BLaER1 treated with 17β-estradiol and CSF1 and Interleukin-3, amounts not matched to agents 10 nM and 100 nM (cell line): ENCODE data around the gene CCDC85B.

ENCODE experiments used
- H3K27ac ChIP-seq, 11 experiments: shearing (Covaris generic); formaldehyde crosslinking; 2 replicates each; pipeline ENCODE4 v1.8.1; 2022
- H3K27me3 ChIP-seq, 11 experiments: shearing (Covaris generic); formaldehyde crosslinking; 2 replicates each; pipeline ENCODE4 v1.8.1; 2022
- H3K36me3 ChIP-seq, 11 experiments: shearing (Covaris generic); formaldehyde crosslinking; 2 replicates each; pipeline ENCODE4 v1.8.1; 2022
- H3K4me1 ChIP-seq, 10 experiments: shearing (Covaris generic); formaldehyde crosslinking; 2 replicates each; pipeline ENCODE4 v1.8.1; 2022
- H3K4me2 ChIP-seq, 11 experiments: shearing (Covaris generic); formaldehyde crosslinking; 2 replicates each; pipeline ENCODE4 v1.8.1; 2022
- H3K4me3 ChIP-seq, 10 experiments: shearing (Covaris generic); formaldehyde crosslinking; 2 replicates each; pipeline ENCODE4 v1.8.1; 2022
- H3K9ac ChIP-seq, 11 experiments: shearing (Covaris generic); formaldehyde crosslinking; 2 replicates each; pipeline ENCODE4 v1.8.1; 2022
- H3K9me3 ChIP-seq, 11 experiments: shearing (Covaris generic); formaldehyde crosslinking; replicated peaks in 1 of 11; 2 replicates each; pipeline ENCODE4 v1.8.1; 2022
- H4K20me1 ChIP-seq, 11 experiments: shearing (Covaris generic); formaldehyde crosslinking; 2 replicates each; pipeline ENCODE4 v1.8.1; 2022
- Cebpa-rat ChIP-seq, 11 experiments: shearing (Covaris generic); IDR thresholded peaks; 2 replicates each; pipeline ENCODE4 v1.8.1; 2022

The CCDC85B gene

GRCh38 chr11:65915101-65915820 lies 24.8 kb downstream of the CCDC85B start:
- Histone ChIP-seq H3K4me3 (peak overlapping the region in 4 of 10 experiments; percentile 5 to 46 (median 33); a peak in 5 of 20 replicates), H3K9ac (peak overlapping the region; percentile 26 to 99 (median 94); a peak in 16 of 22 replicates), H3K4me1 (peaks cover 54 to 77% (median 67%) of the 10 kb centered on the region in 10 experiments), H3K36me3 (peaks cover 0 to 10% (median 0%) of the 10 kb centered on the region in 11 experiments; a peak in 2 of 22 replicates), H3K4me2 (peak overlapping the region; percentile 84 to 100 (median 95)), H3K27ac (peak overlapping the region; percentile 10 to 78 (median 67); a peak in 19 of 22 replicates), H3K27me3 (no peaks in the 10 kb centered on the region), H4K20me1 (peaks cover 2 to 29% (median 19%) of the 10 kb centered on the region in 11 experiments; a peak in 14 of 22 replicates), H3K9me3 (no peaks in the 10 kb centered on the region)
- TF ChIP-seq Cebpa-rat (IDR thresholded peaks at IDR 0.05) = no peak

- Histone ChIP-seq H3K27me3 (no peaks in the 10 kb centered on the region), H3K36me3 (peaks cover 0 to 10% (median 0%) of the 10 kb centered on the region in 11 experiments; a peak in 3 of 22 replicates), H4K20me1 (peaks cover 5 to 35% (median 23%) of the 10 kb centered on the region in 11 experiments; a peak in 14 of 22 replicates), H3K27ac (peak overlapping the region; percentile 10 to 78 (median 67); a peak in 19 of 22 replicates), H3K4me1 (peaks cover 60 to 77% (median 70%) of the 10 kb centered on the region in 10 experiments), H3K4me2 (peak overlapping the region; percentile 84 to 100 (median 95)), H3K4me3 (peak overlapping the region in 4 of 10 experiments; percentile 31 to 89 (median 40); a peak in 8 of 20 replicates), H3K9ac (peak overlapping the region; percentile 38 to 99 (median 94); a peak in 20 of 22 replicates), H3K9me3 (no peaks in the 10 kb centered on the region)
- no peak for TF ChIP-seq Cebpa-rat (IDR thresholded peaks at IDR 0.05)
Observed at GRCh38 chr11:65915821-65916251, 25.4 kb downstream of the CCDC85B start.

DNA sequence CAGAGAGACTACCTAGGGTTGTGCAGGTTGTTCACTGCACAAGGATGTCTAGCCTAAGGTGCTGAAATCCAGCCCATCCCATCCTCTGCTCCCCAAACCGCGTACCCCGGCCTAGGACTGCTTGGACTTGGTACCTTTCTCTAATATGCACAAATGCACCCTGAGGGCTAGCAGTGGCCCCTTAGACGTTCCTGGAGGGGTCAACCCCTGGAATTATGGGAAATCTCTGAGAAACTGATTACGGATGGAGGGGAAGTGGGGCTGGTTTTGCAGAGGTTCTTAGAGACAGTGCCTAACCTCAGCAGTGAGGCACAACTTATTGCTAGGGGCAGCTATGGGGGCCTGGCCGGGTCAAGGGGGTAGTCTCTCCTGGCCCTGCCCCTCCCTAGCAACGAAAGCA lies 25.9 kb downstream of the CCDC85B start:
- peak overlapping the region in 4 of 10 experiments; percentile 1 to 95 (median 68); a peak in 4 of 20 replicates for H3K4me3 ChIP-seq
- no peak for TF ChIP-seq Cebpa-rat (IDR thresholded peaks at IDR 0.05)
- H3K9me3 ChIP-seq = no peaks in the 10 kb centered on the region
- peak overlapping the region; percentile 38 to 99 (median 95); a peak in 19 of 22 replicates for H3K9ac ChIP-seq
- peak overlapping the region in 8 of 11 experiments; percentile 5 to 78 (median 61); a peak in 12 of 22 replicates for H3K27ac ChIP-seq
- peak overlapping the region; percentile 84 to 100 (median 95) for H3K4me2 ChIP-seq
- H4K20me1 ChIP-seq = peaks cover 5 to 36% (median 24%) of the 10 kb centered on the region in 11 experiments; a peak in 14 of 22 replicates
- peaks cover 62 to 76% (median 71%) of the 10 kb centered on the region in 10 experiments for H3K4me1 ChIP-seq
- H3K36me3 ChIP-seq = peaks cover 0 to 14% (median 3%) of the 10 kb centered on the region in 11 experiments; a peak in 5 of 22 replicates
- H3K27me3 ChIP-seq = no peaks in the 10 kb centered on the region

DNA sequence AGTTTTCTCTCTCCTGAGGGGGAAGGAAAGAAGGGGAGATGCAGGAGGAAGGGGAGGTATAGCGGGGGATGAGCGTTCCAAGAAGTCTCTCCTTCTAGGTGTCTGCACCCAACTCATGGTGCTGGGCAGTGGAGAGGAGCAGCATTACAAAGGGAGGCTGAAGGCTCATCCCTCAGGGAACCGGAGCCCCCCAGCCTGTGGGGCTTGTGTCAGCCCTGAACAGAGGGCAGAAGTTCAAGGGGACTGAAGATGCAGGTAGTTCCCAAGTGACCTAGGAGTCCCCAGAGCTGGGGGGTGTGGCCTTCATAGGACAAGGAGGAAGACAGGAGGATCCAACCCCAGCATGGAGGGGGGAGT lies 26.6 kb downstream of the CCDC85B start:
- Histone ChIP-seq H3K4me2 (peak overlapping the region; percentile 84 to 100 (median 95)), H3K27ac (peak overlapping the region in 4 of 11 experiments; percentile 5 to 78 (median 61); a peak in 5 of 22 replicates), H3K36me3 (peaks cover 3 to 20% (median 7%) of the 10 kb centered on the region in 11 experiments), H3K4me1 (peaks cover 59 to 70% (median 64%) of the 10 kb centered on the region in 10 experiments), H3K9ac (peak overlapping the region in 10 of 11 experiments; percentile 89 to 99 (median 96); a peak in 15 of 22 replicates), H3K9me3 (no peaks in the 10 kb centered on the region), H3K27me3 (no peaks in the 10 kb centered on the region), H4K20me1 (peaks cover 5 to 36% (median 24%) of the 10 kb centered on the region in 11 experiments; a peak in 14 of 22 replicates), H3K4me3 (peak overlapping the region in 9 of 10 experiments; percentile 78 to 99 (median 95); a peak in 10 of 20 replicates)
- TF ChIP-seq Cebpa-rat (IDR thresholded peaks at IDR 0.05) = no peak

- Histone ChIP-seq H3K4me1 (peaks cover 53 to 68% (median 59%) of the 10 kb centered on the region in 10 experiments), H3K36me3 (peaks cover 9 to 26% (median 13%) of the 10 kb centered on the region in 11 experiments), H3K27ac (peak overlapping the region; percentile 90 to 97 (median 93); a peak in 19 of 22 replicates), H4K20me1 (peaks cover 5 to 36% (median 24%) of the 10 kb centered on the region in 11 experiments; a peak in 14 of 22 replicates), H3K9ac (peak overlapping the region; percentile 89 to 99 (median 96); a peak in 21 of 22 replicates), H3K27me3 (no peaks in the 10 kb centered on the region), H3K4me2 (peak overlapping the region; percentile 84 to 100 (median 95)), H3K4me3 (peak overlapping the region; percentile 78 to 99 (median 92)), H3K9me3 (no peaks in the 10 kb centered on the region)
- TF ChIP-seq Cebpa-rat (IDR thresholded peaks at IDR 0.05) = no peak
Observed at GRCh38 chr11:65917434-65918210, 27.1 kb downstream of the CCDC85B start.

DNA sequence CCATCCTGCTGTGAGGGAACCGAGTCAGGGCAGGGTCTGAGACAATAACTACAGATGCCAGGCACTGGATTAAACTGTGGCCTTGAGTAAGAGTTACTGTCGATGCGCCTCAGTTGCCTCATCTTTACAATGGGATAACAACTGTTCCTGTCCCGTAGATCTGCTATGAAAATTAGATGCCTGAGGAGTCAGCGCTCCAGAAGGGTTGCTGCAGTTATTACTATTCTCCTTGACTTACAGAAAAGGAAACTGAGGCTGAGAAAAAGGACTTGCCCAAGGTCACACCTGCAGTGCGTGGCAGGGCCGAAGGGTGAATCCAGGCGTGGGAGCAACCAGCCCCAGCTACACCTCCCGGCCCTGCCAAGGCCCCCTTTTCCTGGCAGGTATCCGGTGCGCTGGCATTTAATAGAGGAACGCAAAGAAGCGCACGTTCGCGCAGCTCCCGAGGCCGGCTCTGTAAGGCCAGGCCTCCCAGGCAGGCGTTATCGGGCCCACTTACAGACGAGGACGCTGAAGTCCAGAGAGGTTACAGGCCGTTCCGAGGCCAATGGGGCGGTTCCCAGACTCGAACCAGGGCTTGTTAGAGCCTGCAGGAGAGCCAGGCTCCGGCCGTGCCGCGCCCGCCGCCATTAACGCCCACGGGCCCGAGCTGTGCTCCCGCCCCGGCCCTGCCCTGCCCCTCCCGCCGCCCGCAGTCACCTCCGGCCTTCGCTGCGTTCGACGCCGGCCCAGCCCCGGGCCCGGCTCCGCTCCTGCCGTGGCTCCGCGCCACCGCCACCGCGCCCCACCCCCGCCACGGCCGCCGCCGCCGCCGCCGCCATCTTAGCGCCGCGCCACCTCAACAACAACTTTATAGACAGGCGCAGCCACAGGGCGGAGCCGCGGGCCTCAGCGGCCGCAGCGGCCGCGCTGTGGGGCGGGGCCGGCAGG lies 28.0 kb downstream of the CCDC85B start, which contains the start of gene C11orf68:
Gene C11orf68, minus strand, starts transcription at position 852 of the 930 bp plus-strand sequence. Its CDS starts 31 bp downstream, at position 821.
- Histone ChIP-seq H3K9me3 (no peaks in the 10 kb centered on the region), H3K36me3 (peaks cover 15 to 34% (median 22%) of the 10 kb centered on the region in 11 experiments), H3K9ac (peak within 1 kb of the TSS; percentile 89 to 99 (median 96)), H3K27ac (peak within 1 kb of the TSS; percentile 90 to 97 (median 93)), H3K4me3 (peak within 1 kb of the TSS; percentile 78 to 99 (median 92)), H4K20me1 (peaks cover 5 to 36% (median 24%) of the 10 kb centered on the region in 11 experiments; a peak in 14 of 22 replicates), H3K4me1 (peaks cover 51 to 61% (median 56%) of the 10 kb centered on the region in 10 experiments), H3K4me2 (peak within 1 kb of the TSS; percentile 94 to 100 (median 99)), H3K27me3 (no peaks in the 10 kb centered on the region)
- TF ChIP-seq Cebpa-rat (IDR thresholded peaks at IDR 0.05) = no peak

- peaks cover 15 to 36% (median 24%) of the 10 kb centered on the region in 11 experiments for H3K36me3 ChIP-seq
- H3K9ac ChIP-seq = peak within 1 kb of the TSS; percentile 89 to 99 (median 96)
- H3K27me3 ChIP-seq = no peaks in the 10 kb centered on the region
- H4K20me1 ChIP-seq = peaks cover 5 to 36% (median 24%) of the 10 kb centered on the region in 11 experiments; a peak in 14 of 22 replicates
- H3K27ac ChIP-seq = peak within 1 kb of the TSS; percentile 90 to 97 (median 93)
- H3K4me1 ChIP-seq = peaks cover 51 to 61% (median 55%) of the 10 kb centered on the region in 10 experiments
- TF ChIP-seq Cebpa-rat (IDR thresholded peaks at IDR 0.05) = no peak
- H3K9me3 ChIP-seq = no peaks in the 10 kb centered on the region
- H3K4me2 ChIP-seq = peak within 1 kb of the TSS; percentile 94 to 100 (median 99)
- peak within 1 kb of the TSS; percentile 78 to 99 (median 92) for H3K4me3 ChIP-seq
Observed at GRCh38 chr11:65919141-65919572, 28.7 kb downstream of the CCDC85B start, which contains the start of gene DRAP1. TSS of gene DRAP1 (plus strand) at chr11:65919426. CDS start at chr11:65919502, 76 bp downstream.
